NCI-H82 treated with DMSO at 0.1 percent for 48 hours (cell line): ENCODE results near the gene EWSR1.
"Not testable (repeated sequence)": the region's sequence is repeated elsewhere in the genome, so short reads cannot be mapped to it uniquely, and the experiment has no call there.

Experiments used
- DNase-seq: peaks from one replicate; lab custom pipeline; 2025; ENCODE audit not compliant: unreplicated experiment; lab: John Stamatoyannopoulos, UW

The EWSR1 gene

GRCh38 chr22:29334696-29335344 is 66.8 kb downstream of the EWSR1 start:
- DNase-seq = no peak

- DNase-seq = no peak
Measured at GRCh38 chr22:29335656-29336055, 67.6 kb downstream of the EWSR1 start.

GRCh38 chr22:29336751-29337490 is 68.9 kb downstream of the EWSR1 start:
- no peak for DNase-seq

GRCh38 chr22:29337631-29338284 is 69.7 kb downstream of the EWSR1 start:
- no peak for DNase-seq

- no peak for DNase-seq
Measured at GRCh38 chr22:29338398-29338797, 70.3 kb downstream of the EWSR1 start.

- no peak for DNase-seq
Measured at GRCh38 chr22:29339381-29340235, 71.5 kb downstream of the EWSR1 start.

GRCh38 chr22:29340566-29340965 is 72.5 kb downstream of the EWSR1 start:
- no peak for DNase-seq

GRCh38 chr22:29341056-29341848 is 73.2 kb downstream of the EWSR1 start:
- DNase-seq = no peak

GRCh38 chr22:29341849-29342127 is 73.7 kb downstream of the EWSR1 start:
- no peak for DNase-seq

- no peak for DNase-seq
Measured at GRCh38 chr22:29342177-29342576, 74.1 kb downstream of the EWSR1 start.

- DNase-seq = no peak
Measured at GRCh38 chr22:29342577-29343312, 74.7 kb downstream of the EWSR1 start.

- DNase-seq = peak; percentile 67
Measured at GRCh38 chr22:29343313-29343805, 75.3 kb downstream of the EWSR1 start.

- DNase-seq = no peak
Measured at GRCh38 chr22:29344137-29344536, 76.1 kb downstream of the EWSR1 start.

- not testable (repeated sequence) for DNase-seq
Measured at GRCh38 chr22:29344889-29345288, 76.8 kb downstream of the EWSR1 start.

GRCh38 chr22:29345932-29346331 is 77.9 kb downstream of the EWSR1 start:
- DNase-seq = no peak

GRCh38 chr22:29346659-29347058 is 78.6 kb downstream of the EWSR1 start:
- DNase-seq = peak; percentile 82

GRCh38 chr22:29348041-29348440 is 80.0 kb downstream of the EWSR1 start:
- no peak for DNase-seq

GRCh38 chr22:29348956-29349355 is 80.9 kb downstream of the EWSR1 start:
- no peak for DNase-seq
